Upper lobe of left lung (tissue), 4 donors: ENCODE data around the gene SRSF6.

ENCODE experiments used
- CTCF ChIP-seq, 6 experiments: fragments of 450-650 bp in 4 of 6; fragments of 200-600 bp in 2 of 6; sonication (generic) in 2 of 6; IDR thresholded peaks; one replicate each; pipeline ENCODE4 v1.5.1; 2016 to 2019; ENCODE audit warnings: antibody characterized with exemption in 6 of 6
- POLR2AphosphoS5 ChIP-seq, 2 donors: sonication (generic); formaldehyde crosslinking; IDR thresholded peaks; one replicate each; pipeline ENCODE4 v1.5.1; 2017; ENCODE audit warnings: antibody characterized with exemption in 2 of 2

- TF ChIP-seq CTCF (IDR thresholded peaks at IDR 0.05) (no peak), POLR2AphosphoS5 (IDR thresholded peaks at IDR 0.05) (no peak)
Observed at GRCh38 chr20:43452404-43453126, 5.1 kb upstream of the SRSF6 start.
